ENCODE measurements around the gene ZNF575. TPM values are rescaled to one million over a fixed set of nuclear protein-coding genes. Genes with fewer than 3 reads are reported as not detected.

ZNF575 gene
- polyA plus RNA-seq, 3 donors, result 0.25 to 0.79 (median 0.29) TPM

DNA sequence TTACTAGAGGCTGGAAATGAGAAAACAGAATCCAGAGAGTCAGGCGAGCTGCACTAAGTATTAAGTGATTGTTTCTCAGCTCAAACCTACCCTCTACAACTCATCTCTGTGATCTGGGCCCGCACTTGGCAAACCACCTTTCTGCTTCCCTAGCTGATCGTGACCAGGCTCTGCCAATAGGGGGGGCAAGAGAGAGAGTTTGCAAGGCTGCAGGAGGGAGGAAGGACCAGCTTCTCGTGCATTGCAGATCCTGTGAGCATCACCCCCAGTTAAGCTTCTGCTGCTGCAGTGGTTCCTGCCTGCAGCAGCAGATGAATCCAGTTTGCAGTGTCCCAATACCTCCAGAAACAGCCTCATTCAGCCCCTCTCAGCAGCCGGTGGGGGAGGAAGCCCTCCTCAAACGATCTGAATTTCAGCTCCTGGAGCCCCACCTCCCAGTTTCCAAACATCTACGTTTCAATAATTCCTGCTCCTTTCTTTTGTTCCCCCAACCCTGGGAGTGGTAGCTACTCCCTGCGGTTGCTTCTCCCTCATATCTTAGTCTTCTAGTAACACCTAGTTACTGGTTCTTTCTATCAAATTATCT is 22.3 kb downstream of the ZNF575 start:
- peak; percentile 90 for TF ChIP-seq CTCF (IDR thresholded peaks at IDR 0.05)
- Mint-ChIP-seq H3K4me1 (peaks cover under 1% of the 10 kb centered on the region), H3K9me3 (no peaks in the 10 kb centered on the region), H3K4me3 (no peak overlapping the region), H3K36me3 (peaks cover 64 to 82% of the 10 kb centered on the region in 2 donors), H3K27me3 (ENCODE audit: low read depth in 3 of 3) (peaks cover 0 to 3% (median 0%) of the 10 kb centered on the region in 3 donors), H3K27ac (peak overlapping the region in 3 of 7 donors; percentile 14 to 78 (median 77))
- intact Hi-C loops (cut with micrococcal nuclease), result loop anchor here (2.0 kb wide), 1 partner anchor 40 kb away; no protein-coding TSS in a partner anchor
- no peaks in the 10 kb centered on the region for H3K79me2 ChIP-seq (ENCODE audit: insufficient read depth, low read length)
- no peak overlapping the region for H3K4me3 ChIP-seq (replicated peaks in 1 of 3; ENCODE audit: low read depth in 2 of 3, low read length in 3 of 3)
- H2AFZ ChIP-seq (ENCODE audit: insufficient read depth, low read depth, low read length, poor library complexity, severe bottlenecking), result no peak overlapping the region
- no peak overlapping the region for H3K27ac ChIP-seq (ENCODE audit: low read depth in 1 of 2, low read length in 2 of 2)
- DNase-seq, result peak; percentile 64 to 79 (median 66)
- no peaks in the 10 kb centered on the region for H3K27me3 ChIP-seq (ENCODE audit: control insufficient read depth in 2 of 2, insufficient read depth in 2 of 2, low read length in 2 of 2)
- H3K36me3 ChIP-seq (replicated peaks in 1 of 2; ENCODE audit: control insufficient read depth in 1 of 2, insufficient read depth in 2 of 2, low read length in 2 of 2), result peaks cover 51 to 78% of the 10 kb centered on the region in 2 donors
- H3K9me3 ChIP-seq (replicated peaks in 1 of 2; ENCODE audit: control insufficient read depth in 1 of 2, insufficient read depth in 1 of 2, low read length in 2 of 2), result no peaks in the 10 kb centered on the region
- WGBS (ENCODE audit: insufficient coverage), result 19% methylated on average over 2 of the region's 8 CpGs
- no peaks in the 10 kb centered on the region for H3K4me1 ChIP-seq (ENCODE audit: control insufficient read depth in 1 of 2, insufficient read depth in 2 of 2, low read length in 2 of 2)
- no peak overlapping the region for H3K4me2 ChIP-seq (replicated peaks; ENCODE audit: extremely low read depth, low read length, poor library complexity, severe bottlenecking)
- no peak overlapping the region for H3K9ac ChIP-seq (ENCODE audit: insufficient read depth, low read length, poor library complexity, severe bottlenecking)
- H4K20me1 ChIP-seq (ENCODE audit: insufficient read depth, low read length), result no peaks in the 10 kb centered on the region

- TF ChIP-seq CTCF (IDR thresholded peaks at IDR 0.05), result no peak
- H3K27ac ChIP-seq (ENCODE audit: low read depth in 1 of 2, low read length in 2 of 2), result peak overlapping the region; percentile 6 to 94
- H3K36me3 ChIP-seq (replicated peaks in 1 of 2; ENCODE audit: control insufficient read depth in 1 of 2, insufficient read depth in 2 of 2, low read length in 2 of 2), result peaks cover 9 to 45% of the 10 kb centered on the region in 2 donors
- Mint-ChIP-seq H3K4me1 (peaks cover 43% of the 10 kb centered on the region), H3K36me3 (peaks cover 41 to 58% of the 10 kb centered on the region in 2 donors), H3K27me3 (ENCODE audit: low read depth in 3 of 3) (peaks cover 0 to 4% (median 0%) of the 10 kb centered on the region in 3 donors), H3K9me3 (peaks cover 0 to 3% (median 0%) of the 10 kb centered on the region in 7 donors), H3K27ac (peak overlapping the region in 6 of 7 donors; percentile 54 to 95 (median 76)), H3K4me3 (no peak overlapping the region)
- intact Hi-C loops (cut with micrococcal nuclease), result no loop called here
- no peak overlapping the region for H3K9ac ChIP-seq (ENCODE audit: insufficient read depth, low read length, poor library complexity, severe bottlenecking)
- H3K4me1 ChIP-seq (ENCODE audit: control insufficient read depth in 1 of 2, insufficient read depth in 2 of 2, low read length in 2 of 2), result peaks cover 24 to 27% of the 10 kb centered on the region in 2 donors
- H3K4me3 ChIP-seq (replicated peaks in 1 of 3; ENCODE audit: low read depth in 2 of 3, low read length in 3 of 3), result no peak overlapping the region
- H3K79me2 ChIP-seq (ENCODE audit: insufficient read depth, low read length), result peaks cover 20% of the 10 kb centered on the region
- no peak overlapping the region for H2AFZ ChIP-seq (ENCODE audit: insufficient read depth, low read depth, low read length, poor library complexity, severe bottlenecking)
- no peaks in the 10 kb centered on the region for H3K27me3 ChIP-seq (ENCODE audit: control insufficient read depth in 2 of 2, insufficient read depth in 2 of 2, low read length in 2 of 2)
- DNase-seq, result peak in 1 of 3 donors; percentile 47
- no peaks in the 10 kb centered on the region for H4K20me1 ChIP-seq (ENCODE audit: insufficient read depth, low read length)
- no peaks in the 10 kb centered on the region for H3K9me3 ChIP-seq (replicated peaks in 1 of 2; ENCODE audit: control insufficient read depth in 1 of 2, insufficient read depth in 1 of 2, low read length in 2 of 2)
- 90% methylated on average over 6 of the region's 6 CpGs for WGBS (ENCODE audit: insufficient coverage)
- no peak overlapping the region for H3K4me2 ChIP-seq (replicated peaks; ENCODE audit: extremely low read depth, low read length, poor library complexity, severe bottlenecking)
These were observed 27.7 kb downstream of the ZNF575 start for GRCh38 chr19:43560687-43561086.
